HepG2 (cell line): ENCODE data around the gene APOC1. TPM values are rescaled to one million over a fixed set of nuclear protein-coding genes. Genes with fewer than 3 reads are reported as not detected.

Source experiments
- JUND ChIP-seq: sonication (generic); formaldehyde crosslinking; IDR thresholded peaks from 2 replicates; pipeline ENCODE4 v1.8.0; 2022; ENCODE audit warnings: mild to moderate bottlenecking, missing genetic modification reagents
- KLF16 ChIP-seq, 2 experiments: sonication (generic) in 1 of 2; formaldehyde crosslinking in 1 of 2; IDR thresholded peaks; 2 replicates each; pipeline versions ENCODE4 v1.6.1 to v1.8.0; 2016 to 2023; ENCODE audit warnings: missing genetic modification reagents in 2 of 2, missing compliant biosample characterization in 1 of 2
- NCOA2 ChIP-seq: sonication (generic); formaldehyde crosslinking; IDR thresholded peaks from 2 replicates; pipeline ENCODE4 v1.8.0; 2022; ENCODE audit warnings: inconsistent platforms
- NFE2L2 ChIP-seq: fragments of 150-350 bp; IDR thresholded peaks from 2 replicates; pipeline ENCODE4 v1.6.1; 2014; ENCODE audit warnings: low read length
- TCF7L2 ChIP-seq: IDR thresholded peaks from 2 replicates; pipeline ENCODE4 v1.6.1; 2011; ENCODE audit warnings: mild to moderate bottlenecking, low read depth, low read length, moderate library complexity
- ZNF124 ChIP-seq: sonication (generic); formaldehyde crosslinking; IDR thresholded peaks from 2 replicates; pipeline ENCODE4 v1.4.0; 2020; ENCODE audit warnings: missing genetic modification reagents
- ZNF891 ChIP-seq: sonication (generic); formaldehyde crosslinking; IDR thresholded peaks from 2 replicates; pipeline ENCODE4 v1.5.0; 2020; ENCODE audit warnings: mild to moderate bottlenecking, missing genetic modification reagents
- polyA plus RNA-seq, 8 experiments: library from polyadenylated mRNA; depleted of rRNA in 3 of 8; stranded (reverse) in 7 of 8; unstranded in 1 of 8; fragments of >200 nt; fragmentation: Illumina TruSeq in 4 of 8; extraction: Trizol in 4 of 8; gene quantifications; 2 replicates each; pipeline versions ENCODE4 v1.2.1 to v1.2.3, GENCODE V29; 2011 to 2016; ENCODE audit warnings: low read depth in 4 of 8, missing spikeins in 1 of 8, mixed read lengths in 1 of 8; ENCODE audit not compliant: insufficient read depth in 1 of 8
- total RNA-seq, 5 experiments: library from RNA; depleted of rRNA; stranded (reverse); fragments of >200 nt; fragmentation: Illumina TruSeq; extraction: Trizol; gene quantifications; 2 replicates each; pipeline ENCODE4 v1.2.3, GENCODE V29; 2016; ENCODE audit warnings: low read depth in 1 of 5
- TF ChIP-seq, protein P1 (sequence below): IDR thresholded peaks from 2 replicates; pipeline ENCODE4 v1.6.1; 2016; ENCODE audit warnings: missing genetic modification reagents, missing compliant biosample characterization
- TF ChIP-seq, protein P2 (sequence below): sonication (generic); formaldehyde crosslinking; IDR thresholded peaks from 2 replicates; pipeline ENCODE4 v1.5.0; 2020; ENCODE audit warnings: mild to moderate bottlenecking, missing genetic modification reagents
- TF ChIP-seq, protein P3 (sequence below): IDR thresholded peaks from 2 replicates; pipeline ENCODE4 v1.6.1; 2016; ENCODE audit warnings: low read depth, borderline replicate concordance
- TF ChIP-seq, protein P4 (sequence below): sonication (generic); formaldehyde crosslinking; IDR thresholded peaks from 2 replicates; pipeline ENCODE4 v1.5.0; 2020; ENCODE audit warnings: missing genetic modification reagents
- TF ChIP-seq, protein P5 (sequence below): sonication (generic); formaldehyde crosslinking; IDR thresholded peaks from 2 replicates; pipeline ENCODE4 v1.5.1; 2020; ENCODE audit warnings: mild to moderate bottlenecking, missing genetic modification reagents, moderate library complexity
- TF ChIP-seq, protein P6 (sequence below): sonication (generic); formaldehyde crosslinking; IDR thresholded peaks from 2 replicates; pipeline ENCODE4 v1.4.0; 2020; ENCODE audit warnings: missing genetic modification reagents

Gene APOC1
- total and polyA plus RNA-seq, 2 of the 13 experiments (the other 11 are each of a cell fraction or from before 2014, with no cell fraction given), result 600 to 1,235 TPM

DNA sequence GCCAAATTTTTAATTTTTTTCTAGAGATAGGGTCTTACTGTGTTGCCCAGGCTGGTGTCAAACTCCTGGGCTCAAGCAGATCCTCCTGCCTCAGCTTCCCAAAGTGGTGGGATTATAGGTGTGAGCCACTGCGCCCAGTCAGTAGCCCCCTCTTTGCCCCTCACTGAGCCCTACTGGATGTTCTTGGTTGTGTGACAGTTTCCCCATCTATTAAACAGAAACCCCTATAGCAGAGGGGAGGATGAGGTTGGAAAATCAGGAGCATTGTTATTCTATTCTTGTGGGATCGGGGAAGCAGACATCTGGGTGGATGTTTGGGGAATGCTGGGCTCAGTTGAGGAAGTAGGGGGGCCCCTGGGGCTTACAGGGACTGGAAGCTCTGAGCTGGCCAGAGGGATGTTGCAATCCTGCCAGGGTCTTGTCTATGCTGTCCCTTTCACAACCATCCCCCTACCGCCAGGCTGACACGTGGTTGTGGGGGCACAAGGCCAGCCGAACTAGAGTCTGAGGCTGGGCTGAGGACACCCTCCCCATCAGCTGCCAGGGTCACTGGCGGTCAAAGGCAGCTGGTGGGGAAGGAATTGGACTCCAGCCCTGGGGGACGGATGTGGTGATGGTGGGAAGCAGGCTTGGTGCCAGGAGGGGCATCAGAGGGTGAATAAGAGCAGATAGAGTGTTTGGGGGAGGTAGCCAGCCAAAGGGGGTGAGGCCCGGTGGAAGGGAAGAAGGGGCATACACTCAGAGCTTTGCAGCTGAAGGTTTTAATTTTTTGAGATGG, 10.9 kb downstream of the APOC1 start (continued):
- TF ChIP-seq, protein P1, sequence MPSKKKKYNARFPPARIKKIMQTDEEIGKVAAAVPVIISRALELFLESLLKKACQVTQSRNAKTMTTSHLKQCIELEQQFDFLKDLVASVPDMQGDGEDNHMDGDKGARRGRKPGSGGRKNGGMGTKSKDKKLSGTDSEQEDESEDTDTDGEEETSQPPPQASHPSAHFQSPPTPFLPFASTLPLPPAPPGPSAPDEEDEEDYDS (CRISPR knock-in tag), result peak; percentile 77
- TF ChIP-seq, protein P2, sequence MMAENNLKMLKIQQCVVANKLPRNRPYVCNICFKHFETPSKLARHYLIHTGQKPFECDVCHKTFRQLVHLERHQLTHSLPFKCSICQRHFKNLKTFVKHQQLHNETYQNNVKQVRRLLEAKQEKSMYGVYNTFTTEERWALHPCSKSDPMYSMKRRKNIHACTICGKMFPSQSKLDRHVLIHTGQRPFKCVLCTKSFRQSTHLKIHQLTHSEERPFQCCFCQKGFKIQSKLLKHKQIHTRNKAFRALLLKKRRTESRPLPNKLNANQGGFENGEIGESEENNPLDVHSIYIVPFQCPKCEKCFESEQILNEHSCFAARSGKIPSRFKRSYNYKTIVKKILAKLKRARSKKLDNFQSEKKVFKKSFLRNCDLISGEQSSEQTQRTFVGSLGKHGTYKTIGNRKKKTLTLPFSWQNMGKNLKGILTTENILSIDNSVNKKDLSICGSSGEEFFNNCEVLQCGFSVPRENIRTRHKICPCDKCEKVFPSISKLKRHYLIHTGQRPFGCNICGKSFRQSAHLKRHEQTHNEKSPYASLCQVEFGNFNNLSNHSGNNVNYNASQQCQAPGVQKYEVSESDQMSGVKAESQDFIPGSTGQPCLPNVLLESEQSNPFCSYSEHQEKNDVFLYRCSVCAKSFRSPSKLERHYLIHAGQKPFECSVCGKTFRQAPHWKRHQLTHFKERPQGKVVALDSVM (CRISPR knock-in tag), result peak; percentile 79
- TF ChIP-seq JUND (peak; percentile 85), KLF16 (CRISPR knock-in tag; IDR thresholded peaks at IDR 0.05) (peak in 1 of 2 experiments; percentile 97; a peak in 2 of 4 replicates), NCOA2 (CRISPR knock-in tag) (peak; percentile 99), ZNF891 (peak; percentile 99), TCF7L2 (no peak), ZNF124 (peak; percentile 81; the same call in 1 of the 2 replicates), NFE2L2 (no peak)
- TF ChIP-seq, protein P3, sequence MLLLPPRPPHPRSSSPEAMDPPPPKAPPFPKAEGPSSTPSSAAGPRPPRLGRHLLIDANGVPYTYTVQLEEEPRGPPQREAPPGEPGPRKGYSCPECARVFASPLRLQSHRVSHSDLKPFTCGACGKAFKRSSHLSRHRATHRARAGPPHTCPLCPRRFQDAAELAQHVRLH, result peak; percentile 97
- TF ChIP-seq, protein P4, sequence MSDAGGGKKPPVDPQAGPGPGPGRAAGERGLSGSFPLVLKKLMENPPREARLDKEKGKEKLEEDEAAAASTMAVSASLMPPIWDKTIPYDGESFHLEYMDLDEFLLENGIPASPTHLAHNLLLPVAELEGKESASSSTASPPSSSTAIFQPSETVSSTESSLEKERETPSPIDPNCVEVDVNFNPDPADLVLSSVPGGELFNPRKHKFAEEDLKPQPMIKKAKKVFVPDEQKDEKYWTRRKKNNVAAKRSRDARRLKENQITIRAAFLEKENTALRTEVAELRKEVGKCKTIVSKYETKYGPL, result no peak
- TF ChIP-seq, protein P5, sequence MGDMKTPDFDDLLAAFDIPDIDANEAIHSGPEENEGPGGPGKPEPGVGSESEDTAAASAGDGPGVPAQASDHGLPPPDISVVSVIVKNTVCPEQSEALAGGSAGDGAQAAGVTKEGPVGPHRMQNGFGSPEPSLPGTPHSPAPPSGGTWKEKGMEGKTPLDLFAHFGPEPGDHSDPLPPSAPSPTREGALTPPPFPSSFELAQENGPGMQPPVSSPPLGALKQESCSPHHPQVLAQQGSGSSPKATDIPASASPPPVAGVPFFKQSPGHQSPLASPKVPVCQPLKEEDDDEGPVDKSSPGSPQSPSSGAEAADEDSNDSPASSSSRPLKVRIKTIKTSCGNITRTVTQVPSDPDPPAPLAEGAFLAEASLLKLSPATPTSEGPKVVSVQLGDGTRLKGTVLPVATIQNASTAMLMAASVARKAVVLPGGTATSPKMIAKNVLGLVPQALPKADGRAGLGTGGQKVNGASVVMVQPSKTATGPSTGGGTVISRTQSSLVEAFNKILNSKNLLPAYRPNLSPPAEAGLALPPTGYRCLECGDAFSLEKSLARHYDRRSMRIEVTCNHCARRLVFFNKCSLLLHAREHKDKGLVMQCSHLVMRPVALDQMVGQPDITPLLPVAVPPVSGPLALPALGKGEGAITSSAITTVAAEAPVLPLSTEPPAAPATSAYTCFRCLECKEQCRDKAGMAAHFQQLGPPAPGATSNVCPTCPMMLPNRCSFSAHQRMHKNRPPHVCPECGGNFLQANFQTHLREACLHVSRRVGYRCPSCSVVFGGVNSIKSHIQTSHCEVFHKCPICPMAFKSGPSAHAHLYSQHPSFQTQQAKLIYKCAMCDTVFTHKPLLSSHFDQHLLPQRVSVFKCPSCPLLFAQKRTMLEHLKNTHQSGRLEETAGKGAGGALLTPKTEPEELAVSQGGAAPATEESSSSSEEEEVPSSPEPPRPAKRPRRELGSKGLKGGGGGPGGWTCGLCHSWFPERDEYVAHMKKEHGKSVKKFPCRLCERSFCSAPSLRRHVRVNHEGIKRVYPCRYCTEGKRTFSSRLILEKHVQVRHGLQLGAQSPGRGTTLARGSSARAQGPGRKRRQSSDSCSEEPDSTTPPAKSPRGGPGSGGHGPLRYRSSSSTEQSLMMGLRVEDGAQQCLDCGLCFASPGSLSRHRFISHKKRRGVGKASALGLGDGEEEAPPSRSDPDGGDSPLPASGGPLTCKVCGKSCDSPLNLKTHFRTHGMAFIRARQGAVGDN (CRISPR knock-in tag), result peak; percentile 99
- TF ChIP-seq, protein P6, sequence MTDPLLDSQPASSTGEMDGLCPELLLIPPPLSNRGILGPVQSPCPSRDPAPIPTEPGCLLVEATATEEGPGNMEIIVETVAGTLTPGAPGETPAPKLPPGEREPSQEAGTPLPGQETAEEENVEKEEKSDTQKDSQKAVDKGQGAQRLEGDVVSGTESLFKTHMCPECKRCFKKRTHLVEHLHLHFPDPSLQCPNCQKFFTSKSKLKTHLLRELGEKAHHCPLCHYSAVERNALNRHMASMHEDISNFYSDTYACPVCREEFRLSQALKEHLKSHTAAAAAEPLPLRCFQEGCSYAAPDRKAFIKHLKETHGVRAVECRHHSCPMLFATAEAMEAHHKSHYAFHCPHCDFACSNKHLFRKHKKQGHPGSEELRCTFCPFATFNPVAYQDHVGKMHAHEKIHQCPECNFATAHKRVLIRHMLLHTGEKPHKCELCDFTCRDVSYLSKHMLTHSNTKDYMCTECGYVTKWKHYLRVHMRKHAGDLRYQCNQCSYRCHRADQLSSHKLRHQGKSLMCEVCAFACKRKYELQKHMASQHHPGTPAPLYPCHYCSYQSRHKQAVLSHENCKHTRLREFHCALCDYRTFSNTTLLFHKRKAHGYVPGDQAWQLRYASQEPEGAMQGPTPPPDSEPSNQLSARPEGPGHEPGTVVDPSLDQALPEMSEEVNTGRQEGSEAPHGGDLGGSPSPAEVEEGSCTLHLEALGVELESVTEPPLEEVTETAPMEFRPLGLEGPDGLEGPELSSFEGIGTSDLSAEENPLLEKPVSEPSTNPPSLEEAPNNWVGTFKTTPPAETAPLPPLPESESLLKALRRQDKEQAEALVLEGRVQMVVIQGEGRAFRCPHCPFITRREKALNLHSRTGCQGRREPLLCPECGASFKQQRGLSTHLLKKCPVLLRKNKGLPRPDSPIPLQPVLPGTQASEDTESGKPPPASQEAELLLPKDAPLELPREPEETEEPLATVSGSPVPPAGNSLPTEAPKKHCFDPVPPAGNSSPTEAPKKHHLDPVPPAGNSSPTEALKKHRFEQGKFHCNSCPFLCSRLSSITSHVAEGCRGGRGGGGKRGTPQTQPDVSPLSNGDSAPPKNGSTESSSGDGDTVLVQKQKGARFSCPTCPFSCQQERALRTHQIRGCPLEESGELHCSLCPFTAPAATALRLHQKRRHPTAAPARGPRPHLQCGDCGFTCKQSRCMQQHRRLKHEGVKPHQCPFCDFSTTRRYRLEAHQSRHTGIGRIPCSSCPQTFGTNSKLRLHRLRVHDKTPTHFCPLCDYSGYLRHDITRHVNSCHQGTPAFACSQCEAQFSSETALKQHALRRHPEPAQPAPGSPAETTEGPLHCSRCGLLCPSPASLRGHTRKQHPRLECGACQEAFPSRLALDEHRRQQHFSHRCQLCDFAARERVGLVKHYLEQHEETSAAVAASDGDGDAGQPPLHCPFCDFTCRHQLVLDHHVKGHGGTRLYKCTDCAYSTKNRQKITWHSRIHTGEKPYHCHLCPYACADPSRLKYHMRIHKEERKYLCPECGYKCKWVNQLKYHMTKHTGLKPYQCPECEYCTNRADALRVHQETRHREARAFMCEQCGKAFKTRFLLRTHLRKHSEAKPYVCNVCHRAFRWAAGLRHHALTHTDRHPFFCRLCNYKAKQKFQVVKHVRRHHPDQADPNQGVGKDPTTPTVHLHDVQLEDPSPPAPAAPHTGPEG (CRISPR knock-in tag), result no peak
